ENCODE data around the gene RAD51B. TPM values are rescaled to one million over a fixed set of nuclear protein-coding genes. Genes with fewer than 3 reads are reported as not detected.

The RAD51B gene
- total RNA-seq, 4 donors from 2014 or later = 12.6 to 26.4 (median 16.7) TPM

GRCh38 chr14:68643673-68644072 is 824.1 kb downstream of the RAD51B start:
- 96 to 97% methylated on average over 2 of the region's 2 CpGs for WGBS, 2 donors
- H3K9me3 ChIP-seq = peaks cover 0 to 18% (median 0%) of the 10 kb centered on the region in 4 donors
- no peak for DNase-seq (ENCODE audit: low spot score in 2 of 2)
- TF ChIP-seq EP300 (IDR thresholded peaks at IDR 0.05) = no peak
- TF ChIP-seq CTCF (IDR thresholded peaks at IDR 0.05) = no peak
- TF ChIP-seq POLR2A (IDR thresholded peaks at IDR 0.05) = no peak
- peaks cover 0 to 25% (median 10%) of the 10 kb centered on the region in 4 donors for H3K4me1 ChIP-seq
- no peaks in the 10 kb centered on the region for H3K27me3 ChIP-seq
- H3K4me3 ChIP-seq = no peak overlapping the region
- H3K36me3 ChIP-seq = no peaks in the 10 kb centered on the region
- H3K27ac ChIP-seq = no peak overlapping the region

DNA sequence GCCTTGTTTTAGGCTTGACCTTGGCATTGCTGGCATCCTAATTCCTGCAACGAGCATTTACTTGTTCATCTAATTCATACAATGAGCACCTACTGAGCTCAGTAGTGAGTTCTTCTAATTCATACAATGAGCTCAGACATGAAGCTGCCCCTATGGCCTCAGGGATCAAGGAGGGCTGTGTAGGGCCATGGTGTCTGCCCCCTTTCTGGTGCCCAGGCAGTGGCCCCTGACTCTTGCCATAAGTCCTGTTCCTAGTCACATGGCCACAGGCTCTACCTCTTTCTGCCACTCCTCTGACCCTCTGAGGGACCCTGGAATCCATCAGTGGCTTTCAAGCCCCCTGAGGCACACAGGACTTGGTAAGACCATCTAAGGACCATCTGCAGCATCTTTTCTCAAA is 824.5 kb downstream of the RAD51B start:
- 76 to 86% methylated on average over 1 of the region's 1 CpG for WGBS, 2 donors
- no peak for DNase-seq (ENCODE audit: low spot score in 2 of 2)
- Histone ChIP-seq H3K4me3 (no peak overlapping the region), H3K27me3 (no peaks in the 10 kb centered on the region), H3K4me1 (peaks cover 0 to 20% (median 6%) of the 10 kb centered on the region in 4 donors), H3K27ac (no peak overlapping the region), H3K36me3 (no peaks in the 10 kb centered on the region), H3K9me3 (peaks cover 0 to 18% (median 0%) of the 10 kb centered on the region in 4 donors)
- TF ChIP-seq EP300 (IDR thresholded peaks at IDR 0.05) (no peak), POLR2A (IDR thresholded peaks at IDR 0.05) (no peak), CTCF (IDR thresholded peaks at IDR 0.05) (no peak)

- no peak overlapping the region for H3K27ac ChIP-seq
- whole genome bisulfite sequencing, 2 donors = 31 to 47% methylated on average over 2 of the region's 2 CpGs
- TF ChIP-seq EP300 (IDR thresholded peaks at IDR 0.05) = no peak
- no peak for TF ChIP-seq CTCF (IDR thresholded peaks at IDR 0.05)
- TF ChIP-seq POLR2A (IDR thresholded peaks at IDR 0.05) = no peak
These were observed 825.8 kb downstream of the RAD51B start for GRCh38 chr14:68645371-68645770.

DNA sequence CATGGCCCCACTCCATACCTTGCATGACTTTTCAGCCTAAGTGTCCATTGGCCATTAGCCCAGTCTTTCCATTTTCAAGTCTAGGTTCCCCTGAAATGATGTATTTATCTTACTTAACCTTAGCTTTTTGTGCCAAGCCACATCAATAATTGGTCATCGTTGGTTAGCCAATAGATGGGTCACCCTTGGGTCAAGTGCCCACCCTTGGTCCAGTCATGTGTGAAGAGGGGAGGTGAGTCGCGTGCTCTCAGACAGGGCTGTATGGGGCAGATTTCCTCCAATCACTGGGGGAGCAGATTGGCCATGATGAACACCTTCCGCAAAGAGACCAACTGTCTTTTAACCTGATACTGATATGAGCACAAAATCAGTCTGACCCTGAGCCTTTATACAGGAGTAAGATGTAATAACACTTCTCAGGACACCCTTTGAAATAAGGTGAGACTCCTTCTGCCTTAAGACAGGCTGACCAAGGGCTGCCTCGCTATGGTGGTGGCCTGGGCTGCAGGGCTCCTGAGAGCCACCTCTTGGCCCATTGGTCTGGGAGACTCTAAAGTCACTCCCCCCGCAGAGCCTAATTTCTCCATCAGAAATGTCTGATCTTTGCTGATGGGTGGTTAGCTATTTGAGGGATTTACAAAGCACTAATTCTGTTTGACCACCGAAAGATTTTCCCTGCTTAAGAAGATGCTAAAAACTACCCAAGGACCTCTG is 830.1 kb downstream of the RAD51B start:
- DNase-seq (ENCODE audit: low spot score in 2 of 2) = no peak
- WGBS, 2 donors = 90 to 93% methylated on average over 7 of the region's 7 CpGs
- Histone ChIP-seq H3K4me3 (no peak overlapping the region), H3K36me3 (no peaks in the 10 kb centered on the region), H3K9me3 (no peaks in the 10 kb centered on the region), H3K4me1 (peaks cover 0 to 17% (median 1%) of the 10 kb centered on the region in 4 donors), H3K27me3 (no peaks in the 10 kb centered on the region), H3K27ac (no peak overlapping the region)
- TF ChIP-seq POLR2A (IDR thresholded peaks at IDR 0.05) (no peak), CTCF (IDR thresholded peaks at IDR 0.05) (no peak), EP300 (IDR thresholded peaks at IDR 0.05) (no peak)

More at GRCh38 chr14:68645371-68645770, 825.8 kb downstream of the RAD51B start:
- no peak overlapping the region for H3K4me3 ChIP-seq
- peaks cover 0 to 14% (median 0%) of the 10 kb centered on the region in 4 donors for H3K4me1 ChIP-seq
- peaks cover 0 to 18% (median 0%) of the 10 kb centered on the region in 4 donors for H3K9me3 ChIP-seq
- DNase-seq (ENCODE audit: low spot score in 2 of 2) = no peak
- H3K27me3 ChIP-seq = no peaks in the 10 kb centered on the region
- H3K36me3 ChIP-seq = no peaks in the 10 kb centered on the region

DNA sequence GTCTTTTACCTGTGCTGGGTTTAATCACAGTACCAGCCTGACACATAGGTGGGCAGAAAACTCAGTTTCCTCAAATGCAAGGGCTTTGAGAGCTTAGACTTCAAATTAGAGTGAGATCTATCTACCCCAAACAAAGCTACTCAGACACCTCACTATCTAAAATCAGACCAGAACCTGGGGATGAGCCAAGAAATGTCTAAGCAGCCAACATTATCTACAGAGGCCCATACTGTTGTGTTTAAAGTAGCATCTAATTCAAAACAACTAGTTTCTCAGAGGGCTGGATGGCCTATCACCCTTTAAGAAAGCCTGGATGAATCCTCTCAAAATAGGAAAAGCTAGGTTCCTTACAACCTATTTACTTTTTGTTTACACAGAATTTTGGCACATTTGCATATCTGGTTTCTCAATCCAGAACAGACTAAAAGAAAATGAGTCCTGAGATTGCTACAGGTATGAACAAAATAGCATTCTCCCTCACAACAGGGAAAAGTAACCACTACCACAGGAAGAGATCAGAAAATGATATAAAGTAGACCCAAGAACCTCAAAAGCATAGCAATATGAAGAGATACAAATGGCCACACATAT is 830.9 kb downstream of the RAD51B start:
- TF ChIP-seq CTCF (IDR thresholded peaks at IDR 0.05) (no peak), EP300 (IDR thresholded peaks at IDR 0.05) (no peak), POLR2A (IDR thresholded peaks at IDR 0.05) (no peak)
- Histone ChIP-seq H3K36me3 (no peaks in the 10 kb centered on the region), H3K27ac (no peak overlapping the region), H3K9me3 (no peaks in the 10 kb centered on the region), H3K27me3 (no peaks in the 10 kb centered on the region), H3K4me1 (peaks cover 0 to 20% (median 6%) of the 10 kb centered on the region in 4 donors), H3K4me3 (no peak overlapping the region)
- DNase-seq (ENCODE audit: low spot score in 2 of 2) = no peak

Data from tibial nerve (tissue), 4 donors.